Thymus (tissue), 11 donors: ENCODE data around the gene TAOK3. TPM values are rescaled to one million over a fixed set of nuclear protein-coding genes. Genes with fewer than 3 reads are reported as not detected.

Experiments used
- DNase-seq, 9 donors: peaks; one replicate each; pipeline ENCODE4 v3.0.0-alpha.2; 2013; ENCODE audit warnings: low spot score in 9 of 9, low read depth in 6 of 9, missing footprints in 1 of 9
- H3K27ac ChIP-seq, 2 donors: one replicate each; pipeline ENCODE4 v1.5.1; 2013; ENCODE audit warnings: control low read depth in 1 of 2, low read depth in 1 of 2, low read length in 1 of 2, mild to moderate bottlenecking in 1 of 2, moderate library complexity in 1 of 2
- H3K27me3 ChIP-seq, 2 donors: one replicate each; pipeline ENCODE4 v1.5.1; 2013; ENCODE audit warnings: low read length in 1 of 2; ENCODE audit not compliant: control insufficient read depth in 2 of 2, insufficient read depth in 1 of 2
- H3K36me3 ChIP-seq, 2 donors: one replicate each; pipeline ENCODE4 v1.5.1; 2013; ENCODE audit warnings: low read length in 1 of 2, mild to moderate bottlenecking in 1 of 2, moderate library complexity in 1 of 2; ENCODE audit not compliant: control insufficient read depth in 2 of 2, insufficient read depth in 2 of 2
- H3K4me1 ChIP-seq, 2 donors: one replicate each; pipeline ENCODE4 v1.5.1; 2013; ENCODE audit warnings: low read length in 2 of 2; ENCODE audit not compliant: control insufficient read depth in 2 of 2, insufficient read depth in 2 of 2
- H3K4me3 ChIP-seq, 2 donors: one replicate each; pipeline ENCODE4 v1.5.1; 2013; ENCODE audit warnings: low read length in 2 of 2, control low read depth in 1 of 2, mild to moderate bottlenecking in 1 of 2
- H3K9me3 ChIP-seq, 2 donors: one replicate each; pipeline ENCODE4 v1.5.1; 2013; ENCODE audit warnings: low read length in 1 of 2, mild to moderate bottlenecking in 1 of 2; ENCODE audit not compliant: control insufficient read depth in 2 of 2, insufficient read depth in 1 of 2
- WGBS: extraction: QIAGEN DNeasy Blood & Tissue Kit; methylation state at CpG from one replicate; pipeline ENCODE4 v1.1.7; 2013; 5-methylcytosine and 5-hydroxymethylcytosine counted together
- polyA plus RNA-seq: library from polyadenylated mRNA; stranded (reverse); fragments of 200-250 nt; gene quantifications from one replicate; pipeline ENCODE4 v1.2.3, GENCODE V29; 2013
- total RNA-seq: library from RNA; stranded (reverse); fragments of 120-200 nt; gene quantifications from one replicate; pipeline ENCODE4 v1.2.4, GENCODE V29; 2013
- donor health status: healthy.

TAOK3 gene
- total and polyA plus RNA-seq, 2 donors = 16.8 to 35.4 TPM

GRCh38 chr12:118376089-118377020 lies 3.6 kb upstream of the TAOK3 start, which contains the start of gene SUDS3:
SUDS3 (plus strand) TSS chr12:118376555; CDS start chr12:118376692, 137 bp downstream.
- peaks cover 21 to 24% of the 10 kb centered on the region in 2 donors for H3K4me1 ChIP-seq

DNA sequence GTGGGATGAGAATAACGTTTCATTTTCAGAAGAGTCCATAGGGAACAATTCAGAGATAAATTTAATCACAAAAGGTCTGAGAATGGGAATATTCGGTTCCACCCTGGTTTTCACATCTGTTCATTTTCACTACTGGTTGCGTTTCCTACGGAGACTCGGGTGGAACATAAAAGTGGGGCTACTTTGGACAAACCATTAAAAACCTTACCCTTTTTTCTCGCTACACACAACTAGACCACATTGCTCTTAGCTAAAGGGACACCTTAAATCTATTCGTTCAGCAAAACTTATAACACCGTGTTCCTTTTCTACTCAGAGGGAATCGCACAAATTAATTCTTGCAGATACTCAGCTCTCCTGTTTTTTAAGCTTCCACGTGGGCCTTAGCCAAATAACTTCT lies 2.6 kb upstream of the TAOK3 start:
- WGBS = 90% methylated on average over 10 of the region's 10 CpGs
- H3K4me3 ChIP-seq = no peak overlapping the region

More at GRCh38 chr12:118376089-118377020, 3.6 kb upstream of the TAOK3 start, which contains the start of gene SUDS3:
- peaks cover 1 to 12% of the 10 kb centered on the region in 2 donors for H3K27me3 ChIP-seq
- peak within 1 kb of the TSS; percentile 88 to 99 for H3K27ac ChIP-seq
- no peaks in the 10 kb centered on the region for H3K9me3 ChIP-seq
- H3K36me3 ChIP-seq = peaks cover 15 to 17% of the 10 kb centered on the region in 2 donors
- under 1% methylated on average over 102 of the region's 102 CpGs for WGBS
- H3K4me3 ChIP-seq = peak within 1 kb of the TSS; percentile 68 to 98
- DNase-seq = peak; percentile 80 to 97 (median 88)

DNA sequence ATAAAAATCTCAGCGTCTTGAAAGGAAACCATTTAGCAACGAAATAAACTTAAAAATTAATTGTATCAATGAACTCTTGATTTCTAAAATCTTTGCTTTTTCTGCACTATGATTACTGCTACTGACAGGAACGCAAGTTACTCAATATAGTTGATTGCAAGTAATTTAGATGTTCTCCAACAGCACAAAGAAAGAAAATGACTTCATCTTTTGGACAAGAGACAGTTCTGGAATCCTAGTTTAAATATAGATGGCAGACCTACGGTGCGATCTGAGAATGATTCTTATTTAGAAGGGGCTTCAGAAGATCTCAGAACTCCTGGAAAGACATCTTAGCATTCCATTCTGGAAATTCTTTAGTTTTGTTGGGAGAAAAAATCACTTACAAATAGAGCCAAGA lies 2.2 kb upstream of the TAOK3 start:
- Histone ChIP-seq H3K27me3 (peaks cover 11 to 24% of the 10 kb centered on the region in 2 donors), H3K9me3 (no peaks in the 10 kb centered on the region), H3K27ac (no peak overlapping the region), H3K36me3 (peaks cover 6% of the 10 kb centered on the region in 2 donors), H3K4me1 (peaks cover 25 to 28% of the 10 kb centered on the region in 2 donors), H3K4me3 (no peak overlapping the region)
- 96% methylated on average over 5 of the region's 5 CpGs for WGBS
- DNase-seq = no peak

More for the DNA sequence above, 2.6 kb upstream of the TAOK3 start:
- peaks cover 10 to 22% of the 10 kb centered on the region in 2 donors for H3K27me3 ChIP-seq
- DNase-seq = no peak
- peaks cover 9 to 10% of the 10 kb centered on the region in 2 donors for H3K36me3 ChIP-seq
- peaks cover 25 to 28% of the 10 kb centered on the region in 2 donors for H3K4me1 ChIP-seq
- no peaks in the 10 kb centered on the region for H3K9me3 ChIP-seq
- no peak overlapping the region for H3K27ac ChIP-seq

DNA sequence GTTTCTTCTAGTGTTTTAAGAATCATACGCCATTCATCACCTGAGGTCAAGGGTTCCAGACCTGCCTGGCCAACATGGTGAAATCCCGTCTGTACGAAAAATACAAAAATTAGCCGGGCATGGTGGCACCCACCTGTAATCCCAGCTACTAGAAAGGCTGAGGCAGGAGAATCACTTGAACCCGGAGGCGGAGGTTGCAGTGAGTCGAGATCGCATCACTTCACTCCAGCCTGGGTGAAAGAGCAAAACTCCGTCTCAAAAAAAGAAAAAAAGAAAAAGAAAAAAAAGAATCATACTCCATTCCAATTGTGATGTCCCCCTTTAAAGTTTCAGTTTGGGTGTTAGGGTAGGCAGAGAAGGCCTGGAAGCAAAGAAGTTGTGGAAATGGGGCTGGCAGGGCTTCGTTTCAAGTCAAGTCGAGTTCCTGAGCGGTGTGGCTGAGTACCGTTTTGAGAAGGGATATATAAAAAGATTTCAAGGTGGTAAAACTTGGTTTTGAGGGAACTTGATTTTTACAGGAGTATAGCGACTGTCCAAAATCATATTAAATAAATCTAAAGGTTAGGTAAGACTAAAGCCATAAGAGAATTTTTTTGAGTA lies 1.5 kb upstream of the TAOK3 start:
- H3K4me3 ChIP-seq = no peak overlapping the region
- no peak overlapping the region for H3K27ac ChIP-seq
- peaks cover 25 to 28% of the 10 kb centered on the region in 2 donors for H3K4me1 ChIP-seq

DNA sequence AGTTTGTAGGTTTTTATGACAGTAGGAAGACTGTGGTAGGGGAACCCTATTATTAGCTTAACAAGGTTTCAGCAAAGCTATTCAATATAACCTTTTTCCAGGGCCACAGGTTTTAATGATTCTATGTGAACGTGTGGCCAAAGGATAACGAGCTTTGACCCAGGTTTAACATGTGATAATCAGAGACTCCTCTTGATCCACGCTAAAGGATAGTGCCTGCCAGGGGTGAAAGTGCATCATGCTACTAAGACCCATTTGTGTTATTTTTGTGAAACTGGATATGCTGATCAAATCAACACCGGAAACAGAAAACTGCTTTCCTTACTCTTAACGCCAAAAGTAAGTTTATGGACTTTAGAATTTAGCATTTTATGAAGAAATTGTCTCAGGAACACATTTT lies 909 bp upstream of the TAOK3 start:
- H3K27me3 ChIP-seq = peaks cover 11 to 26% of the 10 kb centered on the region in 2 donors
- DNase-seq = no peak
- H3K36me3 ChIP-seq = no peaks in the 10 kb centered on the region
- H3K9me3 ChIP-seq = no peaks in the 10 kb centered on the region
- WGBS = 74% methylated on average over 5 of the region's 5 CpGs
- H3K4me1 ChIP-seq = peaks cover 25 to 28% of the 10 kb centered on the region in 2 donors
- peak overlapping the region; percentile 70 to 77 for H3K4me3 ChIP-seq
- no peak overlapping the region for H3K27ac ChIP-seq

More for the DNA sequence above, 1.5 kb upstream of the TAOK3 start:
- Histone ChIP-seq H3K27me3 (peaks cover 11 to 26% of the 10 kb centered on the region in 2 donors), H3K9me3 (no peaks in the 10 kb centered on the region), H3K36me3 (no peaks in the 10 kb centered on the region)
- DNase-seq = no peak
- 98% methylated on average over 14 of the region's 14 CpGs for WGBS

- DNase-seq = peak in 3 of 9 donors; percentile 9 to 27 (median 14)
- Histone ChIP-seq H3K4me3 (peak overlapping the region; percentile 77 to 91), H3K9me3 (no peaks in the 10 kb centered on the region), H3K4me1 (peaks cover 16 to 18% of the 10 kb centered on the region in 2 donors), H3K36me3 (no peaks in the 10 kb centered on the region), H3K27me3 (peaks cover 11 to 26% of the 10 kb centered on the region in 2 donors), H3K27ac (no peak overlapping the region)
- under 1% methylated on average over 60 of the region's 60 CpGs for WGBS
These were observed 1.1 kb downstream of the TAOK3 start for GRCh38 chr12:118371321-118372282.

- H3K9me3 ChIP-seq = no peaks in the 10 kb centered on the region
- H3K4me3 ChIP-seq = peak overlapping the region in 1 of 2 donors; percentile 91
- H3K36me3 ChIP-seq = no peaks in the 10 kb centered on the region
- no peak overlapping the region for H3K27ac ChIP-seq
- peaks cover 12 to 13% of the 10 kb centered on the region in 2 donors for H3K4me1 ChIP-seq
- no peak for DNase-seq
- 55% methylated on average over 3 of the region's 3 CpGs for WGBS
- H3K27me3 ChIP-seq = peaks cover 11 to 26% of the 10 kb centered on the region in 2 donors
These were observed 2.1 kb downstream of the TAOK3 start for GRCh38 chr12:118370601-118371000.

DNA sequence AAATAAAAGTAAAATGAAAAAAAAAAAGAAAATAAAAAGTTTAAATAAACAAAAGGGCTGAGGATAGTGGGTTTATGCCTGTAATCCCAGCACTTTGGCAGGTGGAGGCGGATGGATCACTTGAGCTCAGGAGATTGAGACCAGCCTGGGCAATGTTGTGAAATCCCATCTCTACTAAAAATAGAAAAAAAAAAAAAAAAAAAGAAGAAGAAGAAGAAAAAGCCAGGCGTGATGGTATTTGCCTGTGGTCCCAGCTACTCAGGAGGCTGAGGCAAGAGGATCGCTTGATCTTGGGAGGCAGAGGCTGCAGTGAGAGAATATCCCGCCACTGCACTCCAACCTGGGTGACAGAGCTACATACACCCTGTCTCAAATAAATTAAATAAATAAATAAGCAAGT lies 3.9 kb downstream of the TAOK3 start:
- H3K27me3 ChIP-seq = peaks cover 11 to 26% of the 10 kb centered on the region in 2 donors
- 97% methylated on average over 4 of the region's 4 CpGs for WGBS
- H3K36me3 ChIP-seq = no peaks in the 10 kb centered on the region
- peaks cover 10 to 11% of the 10 kb centered on the region in 2 donors for H3K4me1 ChIP-seq
- DNase-seq = no peak
- no peak overlapping the region for H3K4me3 ChIP-seq
- no peaks in the 10 kb centered on the region for H3K9me3 ChIP-seq
- no peak overlapping the region for H3K27ac ChIP-seq
